NCI-H128 (cell line): ENCODE results near the gene NAV3.
"Not testable (repeated sequence)": the region's sequence is repeated elsewhere in the genome, so short reads cannot be mapped to it uniquely, and the experiment has no call there.

Source experiments
- DNase-seq: peaks from one replicate; lab custom pipeline; 2025; ENCODE audit not compliant: unreplicated experiment; lab: John Stamatoyannopoulos, UW

Gene NAV3

DNA sequence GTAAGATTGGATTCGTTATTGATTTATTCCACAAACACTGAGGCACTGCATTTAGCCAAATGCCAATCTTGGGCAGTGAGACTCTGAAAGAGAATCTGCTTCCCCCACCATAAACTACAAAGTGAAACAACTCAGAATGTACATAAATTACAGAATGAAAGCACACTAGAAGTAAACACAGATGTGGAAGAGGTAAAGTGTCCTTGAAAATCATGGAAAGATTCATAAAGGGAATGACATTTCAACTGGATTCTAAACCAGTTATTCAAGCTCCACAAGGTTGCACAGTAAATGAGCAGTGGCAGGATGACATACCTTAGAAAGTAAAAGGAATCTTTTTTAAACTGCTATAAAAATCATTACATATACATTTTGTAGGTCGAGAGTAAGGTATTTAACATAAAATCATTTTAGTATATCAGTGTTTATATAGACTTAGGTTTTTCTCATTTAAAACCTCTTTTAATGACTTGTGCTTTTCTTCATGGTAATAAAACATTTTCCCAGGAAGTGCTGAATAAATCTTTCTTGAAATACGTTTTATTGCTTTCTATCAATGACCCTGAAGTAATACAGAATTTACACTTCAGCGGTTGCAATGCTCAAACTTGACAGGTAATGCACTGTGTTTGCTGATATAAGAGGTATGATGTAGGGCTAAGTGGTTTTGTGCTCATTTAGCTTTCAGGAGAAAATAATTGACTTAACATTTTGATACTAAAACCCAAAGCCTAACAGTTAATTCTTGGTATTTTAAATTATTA is 270.6 kb downstream of the NAV3 start:
- DNase-seq = no peak

GRCh38 chr12:78101946-78102635 is 271.4 kb downstream of the NAV3 start:
- DNase-seq = no peak

- DNase-seq = not testable (repeated sequence)
These were observed 272.1 kb downstream of the NAV3 start for GRCh38 chr12:78102801-78103200.

- no peak for DNase-seq
These were observed 285.2 kb downstream of the NAV3 start for GRCh38 chr12:78115889-78116288.

DNA sequence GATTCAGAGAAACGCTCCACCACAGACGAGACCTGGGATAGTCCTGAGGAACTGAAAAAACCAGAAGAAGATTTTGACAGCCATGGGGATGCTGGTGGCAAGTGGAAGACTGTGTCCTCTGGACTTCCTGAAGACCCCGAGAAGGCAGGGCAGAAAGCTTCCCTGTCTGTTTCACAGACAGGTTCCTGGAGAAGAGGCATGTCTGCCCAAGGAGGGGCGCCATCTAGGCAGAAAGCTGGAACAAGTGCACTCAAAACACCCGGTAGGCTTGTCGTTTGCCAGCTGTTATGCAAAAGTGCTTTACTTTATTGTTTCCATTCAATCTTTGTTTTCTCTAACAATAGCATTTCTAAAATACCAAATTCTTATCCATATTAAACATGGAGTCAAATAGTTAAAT is 287.3 kb downstream of the NAV3 start:
- no peak for DNase-seq

DNA sequence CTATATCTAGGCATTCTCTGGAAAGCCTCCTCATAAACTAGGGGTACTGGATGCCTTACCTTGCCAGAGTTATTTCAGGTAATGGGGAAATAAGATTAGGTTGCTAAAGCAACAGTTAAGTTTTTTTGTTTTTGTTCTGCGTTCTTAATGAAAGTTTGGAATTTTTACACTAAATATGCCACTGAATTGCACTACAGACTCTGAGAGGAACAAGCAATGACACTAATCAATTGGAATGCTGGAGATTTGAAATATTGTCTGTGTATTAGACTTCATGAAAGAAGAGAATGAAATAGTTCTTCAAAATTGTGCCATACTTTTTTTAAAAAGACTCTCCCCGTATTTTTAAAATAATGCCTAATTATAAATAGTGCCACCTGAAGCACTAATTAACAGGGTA is 287.8 kb downstream of the NAV3 start:
- DNase-seq = no peak

- DNase-seq = no peak
These were observed 288.7 kb downstream of the NAV3 start for GRCh38 chr12:78119351-78119918.

- DNase-seq = no peak
These were observed 289.6 kb downstream of the NAV3 start for GRCh38 chr12:78120306-78120705.

DNA sequence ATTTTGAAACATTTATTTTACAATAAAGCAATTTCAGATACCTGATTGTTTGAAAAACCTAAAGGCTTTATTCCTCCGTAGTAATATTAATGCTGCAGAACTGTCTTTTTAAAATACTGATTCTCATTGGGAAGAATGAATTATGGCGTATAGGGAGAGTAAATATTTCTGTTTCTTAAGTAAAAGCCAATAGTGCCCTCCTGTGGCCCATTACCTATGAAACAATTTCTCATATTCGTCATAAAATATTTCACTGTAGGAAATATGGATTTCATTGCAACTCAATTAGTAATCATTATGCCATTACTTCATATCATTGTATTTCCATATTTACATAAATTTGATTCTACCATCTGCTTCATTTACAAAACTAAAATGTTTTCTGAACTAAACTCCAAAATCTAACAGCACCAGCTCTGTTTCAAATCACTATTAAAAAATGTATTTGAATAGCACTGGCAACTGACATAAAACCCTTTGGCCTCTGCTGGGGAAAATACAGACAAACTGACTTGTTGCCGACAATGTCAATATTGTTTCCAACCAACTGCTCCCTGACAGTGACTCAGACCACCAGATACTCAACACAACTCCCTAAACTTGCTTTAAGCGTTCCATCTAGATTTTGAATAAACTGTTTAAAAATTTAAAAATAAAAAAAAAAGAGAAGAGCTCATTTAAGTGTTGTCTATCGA is 290.3 kb downstream of the NAV3 start:
- no peak for DNase-seq

GRCh38 chr12:78121969-78122610 is 291.4 kb downstream of the NAV3 start:
- DNase-seq = no peak

- DNase-seq = no peak
These were observed 297.5 kb downstream of the NAV3 start for GRCh38 chr12:78128211-78128610.

DNA sequence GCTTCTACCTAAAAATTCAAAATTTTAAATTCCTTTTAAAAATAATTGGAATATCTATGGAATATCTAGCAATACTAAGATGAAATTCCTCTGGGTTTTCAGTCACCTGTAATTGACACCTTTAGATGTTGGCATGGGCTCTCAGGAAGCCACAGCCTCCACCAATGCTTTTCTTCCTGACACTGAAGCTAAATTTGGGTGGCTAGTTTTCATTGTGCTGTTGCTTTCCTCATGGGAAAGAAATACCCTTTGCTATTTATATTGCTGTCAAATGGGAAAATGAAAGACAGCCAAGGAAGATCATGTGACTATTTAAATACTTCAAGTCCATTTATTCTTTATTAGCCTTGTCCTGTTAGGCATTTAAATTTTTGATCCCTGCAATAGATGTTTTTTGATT is 313.0 kb downstream of the NAV3 start:
- no peak for DNase-seq

DNA sequence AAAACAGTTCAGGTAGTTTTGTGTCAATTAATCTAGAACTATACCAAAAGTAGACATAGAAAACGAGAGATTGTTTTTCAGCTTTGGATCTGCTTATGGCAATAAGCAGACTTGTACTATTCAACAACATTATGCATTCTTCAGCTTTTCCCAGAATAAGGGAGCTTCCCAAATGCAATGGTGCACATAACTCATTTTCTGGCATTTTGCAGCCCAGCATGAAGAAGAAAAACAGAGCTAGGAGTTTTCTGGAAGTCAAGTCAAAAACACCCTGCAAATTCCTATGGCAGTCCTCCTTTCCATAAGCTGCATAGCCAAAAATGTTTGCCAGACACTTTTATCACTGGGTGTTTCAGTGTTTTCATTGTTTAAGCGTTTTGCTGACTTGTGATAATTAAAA is 314.7 kb downstream of the NAV3 start:
- DNase-seq = no peak

DNA sequence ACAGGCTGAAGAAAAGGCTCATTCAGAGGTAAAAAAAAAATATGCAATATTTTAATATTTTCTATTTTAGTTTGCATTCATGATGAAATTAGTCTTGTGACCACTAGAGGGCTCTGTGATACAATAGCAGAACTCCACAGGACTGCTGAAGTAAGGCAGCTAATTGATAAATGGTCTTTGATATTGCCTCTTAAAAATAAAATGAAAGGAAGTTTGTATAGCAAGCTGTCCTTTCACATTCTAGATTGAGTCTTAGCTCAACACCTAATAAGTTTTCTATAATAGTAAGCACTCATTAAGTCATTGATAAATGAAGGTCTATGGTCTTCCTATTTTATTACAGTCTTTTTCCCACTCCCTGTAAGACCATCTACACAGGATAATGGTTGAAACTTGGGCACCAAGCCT is 315.7 kb downstream of the NAV3 start:
- DNase-seq = no peak

GRCh38 chr12:78149459-78149858 is 318.8 kb downstream of the NAV3 start:
- peak; percentile 66 for DNase-seq

DNA sequence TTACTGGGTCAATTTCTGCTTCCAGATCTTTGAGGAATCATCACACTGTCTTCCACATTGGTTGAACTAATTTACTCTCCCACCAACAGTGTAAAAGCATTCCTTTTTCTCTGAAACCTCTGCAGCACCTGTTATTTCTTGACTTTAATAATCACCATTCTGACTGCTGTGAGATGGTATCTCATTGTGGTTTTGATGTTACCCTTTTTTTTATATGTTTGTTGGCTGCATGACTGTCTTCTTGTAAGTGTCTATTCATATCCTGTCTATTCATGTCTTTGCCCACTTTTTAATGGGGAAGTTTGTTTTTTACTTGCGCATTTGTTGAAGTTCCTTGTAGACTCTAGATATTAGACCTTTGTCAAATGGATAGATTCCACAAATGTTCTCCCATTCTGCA is 324.9 kb downstream of the NAV3 start:
- no peak for DNase-seq

GRCh38 chr12:78156751-78157150 is 326.1 kb downstream of the NAV3 start:
- no peak for DNase-seq

DNA sequence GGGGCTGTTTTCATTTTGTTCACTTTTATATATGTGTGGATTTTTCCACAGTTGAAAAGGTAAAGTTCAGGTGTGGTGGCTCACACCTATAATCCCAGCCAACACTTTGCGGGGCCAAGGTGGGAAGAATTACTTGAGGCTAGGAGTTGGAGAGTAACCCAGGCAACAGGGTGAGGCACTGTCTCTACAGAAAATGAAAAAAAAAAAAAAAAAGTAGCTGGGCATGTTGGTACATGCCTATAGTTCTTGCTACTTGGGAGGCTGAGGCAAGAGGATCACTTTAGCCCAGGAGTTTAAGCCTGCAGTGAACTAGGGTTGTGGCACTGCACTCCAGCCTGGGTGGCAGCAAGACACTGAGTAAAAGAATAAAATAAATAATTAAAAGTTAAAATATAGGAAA is 326.5 kb downstream of the NAV3 start:
- DNase-seq = no peak

- DNase-seq = no peak
These were observed 333.5 kb downstream of the NAV3 start for GRCh38 chr12:78164154-78164553.

GRCh38 chr12:78167510-78167909 is 336.8 kb downstream of the NAV3 start:
- no peak for DNase-seq

DNA sequence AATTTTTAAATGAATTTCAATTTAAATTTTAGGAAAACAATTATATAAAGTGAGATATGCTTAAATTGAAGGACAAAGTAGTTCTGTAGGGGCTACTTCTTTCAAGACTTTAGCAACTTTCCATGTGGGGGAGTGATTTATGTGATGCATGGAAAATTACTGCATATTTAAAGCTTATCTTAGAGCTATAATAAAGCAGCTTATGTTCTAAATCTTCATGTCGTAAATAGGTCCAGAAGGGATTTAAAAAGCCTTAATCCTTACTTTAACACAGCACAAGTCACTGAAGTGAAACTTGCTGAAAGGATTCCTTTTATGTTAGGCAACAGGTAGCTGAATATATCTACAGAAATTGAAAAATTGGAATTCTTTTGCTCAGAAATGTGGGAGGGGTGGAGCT is 340.4 kb downstream of the NAV3 start:
- no peak for DNase-seq
